ENCODE measurements around the gene FBXL7.

DNA sequence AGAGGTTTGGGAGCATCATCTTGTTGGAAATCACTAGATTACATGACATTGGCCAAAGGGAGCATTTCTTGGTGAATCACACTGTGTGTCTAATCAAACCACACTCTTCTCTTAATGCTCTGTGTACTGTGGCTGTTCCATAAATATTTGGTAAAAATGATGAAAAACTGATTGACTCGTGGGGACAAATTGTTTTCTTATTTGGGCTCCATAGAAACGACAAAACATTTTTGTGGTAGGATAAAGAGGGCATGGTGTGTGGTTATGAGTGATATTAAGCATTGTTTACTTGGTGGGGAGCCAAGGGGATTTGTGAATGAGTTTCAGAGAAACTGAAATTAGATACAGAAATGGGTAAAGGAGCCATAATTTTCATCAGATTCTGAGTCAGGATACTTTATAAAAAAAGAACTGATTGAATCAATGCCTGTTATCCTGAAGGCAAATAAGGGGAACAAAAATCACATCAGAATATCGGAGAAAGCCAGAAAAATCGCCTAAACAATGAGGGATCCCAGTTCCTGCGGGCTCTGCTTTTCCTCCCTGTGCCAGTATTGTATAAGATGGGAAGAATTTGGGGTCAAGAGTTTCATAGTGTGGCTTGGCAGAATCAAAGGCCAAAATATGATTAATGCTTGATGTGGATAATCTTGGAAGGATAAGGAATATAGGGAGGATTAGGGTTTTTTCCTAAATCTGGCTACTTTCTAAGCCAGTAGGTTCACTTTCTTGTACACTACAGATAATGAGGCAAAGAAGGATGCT, 33.3 kb downstream of the FBXL7 start:
- no peak for TF ChIP-seq POLR2A (IDR thresholded peaks at IDR 0.05; ENCODE audit: extremely low read depth, insufficient read length)
- TF ChIP-seq, protein P1, sequence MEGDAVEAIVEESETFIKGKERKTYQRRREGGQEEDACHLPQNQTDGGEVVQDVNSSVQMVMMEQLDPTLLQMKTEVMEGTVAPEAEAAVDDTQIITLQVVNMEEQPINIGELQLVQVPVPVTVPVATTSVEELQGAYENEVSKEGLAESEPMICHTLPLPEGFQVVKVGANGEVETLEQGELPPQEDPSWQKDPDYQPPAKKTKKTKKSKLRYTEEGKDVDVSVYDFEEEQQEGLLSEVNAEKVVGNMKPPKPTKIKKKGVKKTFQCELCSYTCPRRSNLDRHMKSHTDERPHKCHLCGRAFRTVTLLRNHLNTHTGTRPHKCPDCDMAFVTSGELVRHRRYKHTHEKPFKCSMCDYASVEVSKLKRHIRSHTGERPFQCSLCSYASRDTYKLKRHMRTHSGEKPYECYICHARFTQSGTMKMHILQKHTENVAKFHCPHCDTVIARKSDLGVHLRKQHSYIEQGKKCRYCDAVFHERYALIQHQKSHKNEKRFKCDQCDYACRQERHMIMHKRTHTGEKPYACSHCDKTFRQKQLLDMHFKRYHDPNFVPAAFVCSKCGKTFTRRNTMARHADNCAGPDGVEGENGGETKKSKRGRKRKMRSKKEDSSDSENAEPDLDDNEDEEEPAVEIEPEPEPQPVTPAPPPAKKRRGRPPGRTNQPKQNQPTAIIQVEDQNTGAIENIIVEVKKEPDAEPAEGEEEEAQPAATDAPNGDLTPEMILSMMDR (IDR thresholded peaks at IDR 0.05; ENCODE audit: low read depth, low read length): no peak
- TF ChIP-seq MYC (IDR thresholded peaks at IDR 0.05; ENCODE audit: low read depth, low read length): no peak
- TF ChIP-seq, protein P2, sequence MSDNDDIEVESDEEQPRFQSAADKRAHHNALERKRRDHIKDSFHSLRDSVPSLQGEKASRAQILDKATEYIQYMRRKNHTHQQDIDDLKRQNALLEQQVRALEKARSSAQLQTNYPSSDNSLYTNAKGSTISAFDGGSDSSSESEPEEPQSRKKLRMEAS (IDR thresholded peaks at IDR 0.05; ENCODE audit: low read depth, low read length): no peak

Data from NB4 (cell line).